SK-N-SH treated with all-trans-retinoic acid at 6 μM for 48 hours (cell line): ENCODE results near the gene ARMH4.

Source experiments
- ATAC-seq: fragments of 200-7000 bp; cut with Tn5 transposase; 3 replicates; pipeline ENCODE4 v1.9.1; 2020; ENCODE audit warnings: mild to moderate bottlenecking, moderate library complexity
- BACH2 ChIP-seq: fragments of 250-450 bp; sonication (Bioruptor Pico); IDR thresholded peaks from 2 replicates; pipeline ENCODE4 v1.9.0; 2021; ENCODE audit warnings: mild to moderate bottlenecking, borderline replicate concordance
- CREB5 ChIP-seq: fragments of 250-450 bp; sonication (Bioruptor Pico); IDR thresholded peaks from 2 replicates; pipeline ENCODE4 v1.5.1; 2020; ENCODE audit warnings: low read depth, mild to moderate bottlenecking, moderate library complexity
- CSDC2 ChIP-seq: fragments of 250-450 bp; sonication (Bioruptor Pico); IDR thresholded peaks from 2 replicates; pipeline ENCODE4 v1.5.0; 2020; ENCODE audit warnings: mild to moderate bottlenecking, moderate library complexity
- ESRRG ChIP-seq: fragments of 250-450 bp; sonication (Bioruptor Pico); IDR thresholded peaks from 2 replicates; pipeline ENCODE4 v1.6.1; 2021; ENCODE audit warnings: mild to moderate bottlenecking
- GLIS3 ChIP-seq: fragments of 250-450 bp; sonication (Bioruptor Pico); IDR thresholded peaks from 2 replicates; pipeline ENCODE4 v1.5.0; 2020; ENCODE audit warnings: mild to moderate bottlenecking, moderate library complexity
- ISL1 ChIP-seq: fragments of 250-450 bp; sonication (Bioruptor Pico); IDR thresholded peaks from 2 replicates; pipeline ENCODE4 v2.1.2; 2022; ENCODE audit warnings: mild to moderate bottlenecking, moderate library complexity
- POU6F1 ChIP-seq: fragments of 250-450 bp; sonication (Bioruptor Pico); IDR thresholded peaks from 2 replicates; pipeline ENCODE4 v1.8.0; 2021; ENCODE audit warnings: low read depth, mild to moderate bottlenecking, moderate library complexity, borderline replicate concordance
- PPARA ChIP-seq: fragments of 250-450 bp; sonication (Bioruptor Pico); IDR thresholded peaks from 2 replicates; pipeline ENCODE4 v1.5.0; 2020; ENCODE audit warnings: mild to moderate bottlenecking, borderline replicate concordance
- RARB ChIP-seq: fragments of 250-450 bp; sonication (Bioruptor Pico); IDR thresholded peaks from 2 replicates; pipeline ENCODE4 v1.8.0; 2021; ENCODE audit warnings: mild to moderate bottlenecking, moderate library complexity
- SNAI2 ChIP-seq: fragments of 250-450 bp; sonication (Bioruptor Pico); IDR thresholded peaks from 2 replicates; pipeline ENCODE4 v1.5.0; 2020; ENCODE audit warnings: mild to moderate bottlenecking, moderate library complexity
- TCF4 ChIP-seq: fragments of 250-450 bp; sonication (Bioruptor Pico); IDR thresholded peaks from 2 replicates; pipeline ENCODE4 v1.8.0; 2021; ENCODE audit warnings: mild to moderate bottlenecking, moderate library complexity, borderline replicate concordance
- TOX ChIP-seq: fragments of 250-450 bp; sonication (Bioruptor Pico); IDR thresholded peaks from 2 replicates; pipeline ENCODE4 v1.8.0; 2021; ENCODE audit warnings: mild to moderate bottlenecking, moderate library complexity, borderline replicate concordance
- ZC3H10 ChIP-seq: fragments of 250-450 bp; sonication (Bioruptor Pico); IDR thresholded peaks from 2 replicates; pipeline ENCODE4 v1.5.1; 2021; ENCODE audit warnings: mild to moderate bottlenecking, moderate library complexity
- ZNF565 ChIP-seq: fragments of 450-650 bp; formaldehyde crosslinking; conservative IDR thresholded peaks from 2 replicates; pipeline ENCODE4 v1.5.0; 2020; ENCODE audit warnings: low read depth, mild to moderate bottlenecking, moderate library complexity
- ZNF70 ChIP-seq: fragments of 450-650 bp; formaldehyde crosslinking; IDR thresholded peaks from 2 replicates; pipeline ENCODE4 v1.5.0; 2020; ENCODE audit warnings: mild to moderate bottlenecking, moderate library complexity
- TF ChIP-seq, protein P1 (sequence below): fragments of 250-450 bp; sonication (Bioruptor Pico); IDR thresholded peaks from 2 replicates; pipeline ENCODE4 v1.5.1; 2021; ENCODE audit warnings: mild to moderate bottlenecking, moderate library complexity
- TF ChIP-seq, protein P2 (sequence below): fragments of 250-450 bp; sonication (Bioruptor Pico); IDR thresholded peaks from 2 replicates; pipeline ENCODE4 v1.5.0; 2020; ENCODE audit warnings: mild to moderate bottlenecking, moderate library complexity
- TF ChIP-seq, protein P3 (sequence below): fragments of 250-450 bp; sonication (Bioruptor Pico); IDR thresholded peaks from 2 replicates; pipeline ENCODE4 v1.8.0; 2020; ENCODE audit warnings: mild to moderate bottlenecking, moderate library complexity, borderline replicate concordance

The ARMH4 gene

DNA sequence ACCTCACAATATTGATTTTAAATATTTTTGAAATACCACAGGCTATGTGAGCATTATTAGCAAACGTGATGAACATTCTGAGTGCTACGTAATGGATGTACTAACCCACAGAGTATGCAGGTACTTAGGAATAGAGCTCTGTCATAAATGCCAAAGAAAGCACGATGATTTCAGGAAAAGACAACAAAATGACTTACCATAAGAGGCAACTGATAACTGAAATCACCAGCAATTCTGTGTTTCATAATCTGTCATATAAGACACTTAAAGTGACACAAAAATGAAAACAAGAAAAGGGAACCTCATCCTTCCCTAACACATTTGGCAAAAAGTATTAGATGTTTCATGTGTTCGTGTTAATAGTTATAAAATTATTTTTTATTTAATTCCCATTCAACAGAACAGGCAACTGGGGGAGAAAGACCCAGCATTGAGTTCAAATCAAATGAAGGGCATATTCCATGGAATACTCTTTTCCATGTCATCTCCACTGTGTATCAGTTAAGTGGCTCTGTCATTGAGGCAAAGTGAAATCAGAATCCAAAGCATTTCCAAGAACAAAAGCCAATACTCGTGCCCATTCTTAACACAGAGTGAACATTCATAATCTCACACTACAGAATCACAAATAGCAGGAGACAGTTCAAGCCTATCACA lies 30.4 kb downstream of the ARMH4 start:
- TF ChIP-seq, protein P1, sequence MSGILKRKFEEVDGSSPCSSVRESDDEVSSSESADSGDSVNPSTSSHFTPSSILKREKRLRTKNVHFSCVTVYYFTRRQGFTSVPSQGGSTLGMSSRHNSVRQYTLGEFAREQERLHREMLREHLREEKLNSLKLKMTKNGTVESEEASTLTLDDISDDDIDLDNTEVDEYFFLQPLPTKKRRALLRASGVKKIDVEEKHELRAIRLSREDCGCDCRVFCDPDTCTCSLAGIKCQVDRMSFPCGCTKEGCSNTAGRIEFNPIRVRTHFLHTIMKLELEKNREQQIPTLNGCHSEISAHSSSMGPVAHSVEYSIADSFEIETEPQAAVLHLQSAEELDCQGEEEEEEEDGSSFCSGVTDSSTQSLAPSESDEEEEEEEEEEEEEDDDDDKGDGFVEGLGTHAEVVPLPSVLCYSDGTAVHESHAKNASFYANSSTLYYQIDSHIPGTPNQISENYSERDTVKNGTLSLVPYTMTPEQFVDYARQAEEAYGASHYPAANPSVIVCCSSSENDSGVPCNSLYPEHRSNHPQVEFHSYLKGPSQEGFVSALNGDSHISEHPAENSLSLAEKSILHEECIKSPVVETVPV (CRISPR knock-in tag), result no peak
- no peak for TF ChIP-seq POU6F1 (CRISPR knock-in tag)
- no peak for TF ChIP-seq CSDC2 (CRISPR knock-in tag)
- no peak for ATAC-seq

DNA sequence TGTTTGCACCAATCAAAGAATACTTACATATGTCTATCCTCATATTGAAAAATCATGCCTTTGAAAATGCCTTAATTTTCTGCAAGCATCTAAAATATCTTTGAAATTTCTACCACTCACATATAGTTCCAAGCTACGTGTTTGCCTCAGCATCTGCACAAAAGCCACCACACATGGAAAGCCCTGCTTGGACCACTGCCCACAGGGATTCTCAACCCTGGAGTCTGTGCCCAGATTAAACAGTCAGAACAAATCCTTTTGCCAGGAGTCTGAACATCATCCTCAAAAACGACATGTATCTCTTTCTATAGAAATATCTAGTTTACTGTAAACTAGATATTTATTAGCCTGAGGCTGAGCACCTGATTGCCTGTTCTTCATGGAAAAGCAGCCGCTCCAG lies 32.6 kb downstream of the ARMH4 start:
- ATAC-seq, result no peak
- TF ChIP-seq, protein P2, sequence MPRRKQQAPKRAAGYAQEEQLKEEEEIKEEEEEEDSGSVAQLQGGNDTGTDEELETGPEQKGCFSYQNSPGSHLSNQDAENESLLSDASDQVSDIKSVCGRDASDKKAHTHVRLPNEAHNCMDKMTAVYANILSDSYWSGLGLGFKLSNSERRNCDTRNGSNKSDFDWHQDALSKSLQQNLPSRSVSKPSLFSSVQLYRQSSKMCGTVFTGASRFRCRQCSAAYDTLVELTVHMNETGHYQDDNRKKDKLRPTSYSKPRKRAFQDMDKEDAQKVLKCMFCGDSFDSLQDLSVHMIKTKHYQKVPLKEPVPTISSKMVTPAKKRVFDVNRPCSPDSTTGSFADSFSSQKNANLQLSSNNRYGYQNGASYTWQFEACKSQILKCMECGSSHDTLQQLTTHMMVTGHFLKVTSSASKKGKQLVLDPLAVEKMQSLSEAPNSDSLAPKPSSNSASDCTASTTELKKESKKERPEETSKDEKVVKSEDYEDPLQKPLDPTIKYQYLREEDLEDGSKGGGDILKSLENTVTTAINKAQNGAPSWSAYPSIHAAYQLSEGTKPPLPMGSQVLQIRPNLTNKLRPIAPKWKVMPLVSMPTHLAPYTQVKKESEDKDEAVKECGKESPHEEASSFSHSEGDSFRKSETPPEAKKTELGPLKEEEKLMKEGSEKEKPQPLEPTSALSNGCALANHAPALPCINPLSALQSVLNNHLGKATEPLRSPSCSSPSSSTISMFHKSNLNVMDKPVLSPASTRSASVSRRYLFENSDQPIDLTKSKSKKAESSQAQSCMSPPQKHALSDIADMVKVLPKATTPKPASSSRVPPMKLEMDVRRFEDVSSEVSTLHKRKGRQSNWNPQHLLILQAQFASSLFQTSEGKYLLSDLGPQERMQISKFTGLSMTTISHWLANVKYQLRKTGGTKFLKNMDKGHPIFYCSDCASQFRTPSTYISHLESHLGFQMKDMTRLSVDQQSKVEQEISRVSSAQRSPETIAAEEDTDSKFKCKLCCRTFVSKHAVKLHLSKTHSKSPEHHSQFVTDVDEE (CRISPR knock-in tag), result no peak
- no peak for TF ChIP-seq CSDC2 (CRISPR knock-in tag)
- no peak for TF ChIP-seq TOX
- no peak for TF ChIP-seq GLIS3 (CRISPR knock-in tag)
- no peak for TF ChIP-seq CREB5
- TF ChIP-seq BACH2 (CRISPR knock-in tag), result no peak
- TF ChIP-seq, protein P1 (CRISPR knock-in tag), result no peak
- TF ChIP-seq RARB (CRISPR knock-in tag), result no peak
- TF ChIP-seq POU6F1 (CRISPR knock-in tag), result no peak
- no peak for TF ChIP-seq PPARA
- no peak for TF ChIP-seq ZC3H10 (CRISPR knock-in tag)
- no peak for TF ChIP-seq TCF4 (CRISPR knock-in tag)

DNA sequence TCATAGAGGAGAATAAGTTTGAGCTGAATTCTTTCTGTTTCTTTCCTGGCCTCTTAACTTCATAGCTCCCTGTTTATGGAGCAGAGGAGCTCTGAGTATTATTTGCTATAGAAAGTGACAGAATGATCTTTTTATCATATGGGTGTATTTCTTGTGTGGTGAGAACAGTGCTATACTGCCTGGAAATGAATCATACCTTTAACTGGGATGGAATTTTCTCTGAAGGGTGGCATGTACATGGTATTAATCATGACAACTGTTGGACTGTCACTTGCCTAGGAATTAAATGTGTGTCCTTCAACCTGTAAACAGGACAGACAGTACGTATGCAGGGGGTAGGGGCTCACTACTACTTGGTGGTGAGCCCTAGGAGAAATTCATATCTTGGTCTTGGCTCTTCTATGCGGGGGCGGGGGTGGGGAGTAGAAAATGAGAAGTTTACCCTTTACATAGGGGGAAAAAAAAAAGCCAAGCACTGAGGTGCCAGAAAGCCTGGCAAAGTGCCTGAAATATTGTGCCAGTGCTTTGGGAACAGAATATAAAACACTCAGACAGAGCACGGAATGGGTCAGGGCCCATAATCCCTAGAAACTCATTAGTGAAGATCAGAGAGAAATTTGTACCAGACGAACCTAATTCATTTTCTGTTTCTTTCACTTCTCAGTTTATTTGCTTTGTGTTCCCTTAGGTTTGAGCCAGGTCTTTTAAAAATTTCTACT lies 33.8 kb downstream of the ARMH4 start:
- TF ChIP-seq TCF4 (CRISPR knock-in tag), result no peak
- no peak for TF ChIP-seq ISL1
- ATAC-seq, result no peak

DNA sequence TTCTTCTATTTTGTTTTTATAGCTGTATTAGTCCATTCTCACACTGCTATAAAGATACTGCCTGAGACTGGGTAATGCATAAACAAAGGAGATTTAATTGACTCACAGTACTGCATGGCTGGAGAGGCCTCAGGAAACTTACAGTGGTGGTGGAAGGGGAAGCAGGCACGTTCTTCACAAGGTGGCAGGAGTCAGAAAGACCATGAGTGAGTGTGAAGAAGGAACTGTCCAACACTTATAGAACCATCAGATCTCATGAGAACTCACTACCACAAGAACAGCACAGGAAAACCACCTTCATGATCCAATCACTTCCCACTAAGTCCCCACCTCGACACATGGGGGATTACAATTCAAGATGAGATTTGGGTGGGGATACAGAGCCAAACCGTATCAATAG lies 42.3 kb downstream of the ARMH4 start:
- TF ChIP-seq RARB (CRISPR knock-in tag) (no peak), ZNF565 (CRISPR knock-in tag) (no peak), CSDC2 (CRISPR knock-in tag) (no peak), ZC3H10 (CRISPR knock-in tag) (no peak), SNAI2 (CRISPR knock-in tag) (no peak), PPARA (no peak), GLIS3 (CRISPR knock-in tag) (no peak), BACH2 (CRISPR knock-in tag) (no peak), ZNF70 (no peak), ESRRG (CRISPR knock-in tag) (no peak)
- TF ChIP-seq, protein P3, sequence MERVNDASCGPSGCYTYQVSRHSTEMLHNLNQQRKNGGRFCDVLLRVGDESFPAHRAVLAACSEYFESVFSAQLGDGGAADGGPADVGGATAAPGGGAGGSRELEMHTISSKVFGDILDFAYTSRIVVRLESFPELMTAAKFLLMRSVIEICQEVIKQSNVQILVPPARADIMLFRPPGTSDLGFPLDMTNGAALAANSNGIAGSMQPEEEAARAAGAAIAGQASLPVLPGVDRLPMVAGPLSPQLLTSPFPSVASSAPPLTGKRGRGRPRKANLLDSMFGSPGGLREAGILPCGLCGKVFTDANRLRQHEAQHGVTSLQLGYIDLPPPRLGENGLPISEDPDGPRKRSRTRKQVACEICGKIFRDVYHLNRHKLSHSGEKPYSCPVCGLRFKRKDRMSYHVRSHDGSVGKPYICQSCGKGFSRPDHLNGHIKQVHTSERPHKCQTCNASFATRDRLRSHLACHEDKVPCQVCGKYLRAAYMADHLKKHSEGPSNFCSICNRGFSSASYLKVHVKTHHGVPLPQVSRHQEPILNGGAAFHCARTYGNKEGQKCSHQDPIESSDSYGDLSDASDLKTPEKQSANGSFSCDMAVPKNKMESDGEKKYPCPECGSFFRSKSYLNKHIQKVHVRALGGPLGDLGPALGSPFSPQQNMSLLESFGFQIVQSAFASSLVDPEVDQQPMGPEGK (CRISPR knock-in tag), result no peak
- ATAC-seq, result no peak
